Stimulated activated CD8-positive, alpha-beta memory T cell treated with anti-CD3 and anti-CD28 coated beads, Interleukin-12 subunit alpha, Interleukin-12 subunit beta, amount 100 ng/mL, for 24 hours (primary cell): ENCODE data around the gene PLXNA1.

Experiments used
- DNase-seq: peaks from one replicate; pipeline ENCODE4 v3.0.0-alpha.2; 2020; ENCODE audit errors: extremely low read depth

PLXNA1 gene

DNA sequence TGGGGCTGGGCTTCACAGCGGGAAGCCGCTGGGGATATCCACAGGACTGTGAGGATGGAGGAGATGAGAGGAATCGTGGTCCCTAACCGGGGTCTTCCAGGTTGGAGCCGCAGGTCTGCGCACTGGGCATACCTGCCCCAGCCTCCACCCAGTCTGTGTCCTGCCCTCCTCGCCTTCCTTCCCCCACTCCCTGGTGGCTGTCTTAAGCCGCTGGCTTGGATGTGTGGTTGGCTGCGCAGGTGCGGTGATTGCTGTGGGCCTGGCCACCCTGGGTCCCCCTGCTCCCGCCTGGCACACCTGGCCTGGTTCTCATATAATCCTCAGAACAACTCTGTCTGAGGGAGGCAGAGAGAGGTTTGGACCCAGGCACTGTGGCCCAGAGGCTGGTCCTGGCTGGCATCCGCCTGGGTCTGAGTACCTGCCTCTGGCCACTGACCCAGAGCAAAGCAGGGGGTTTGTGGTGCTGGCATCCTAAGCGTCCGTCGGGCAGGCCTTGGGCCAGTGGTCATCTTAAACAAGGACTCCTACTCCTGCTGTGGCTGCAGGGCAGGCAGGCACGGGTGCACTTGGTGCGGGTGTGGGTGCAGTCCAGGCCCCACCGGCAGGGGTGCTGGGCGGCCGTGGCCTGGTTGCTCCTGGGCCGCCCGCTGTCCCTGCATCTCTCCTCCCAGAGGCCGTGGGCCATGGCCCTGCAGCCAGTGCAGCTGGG is 18.7 kb downstream of the PLXNA1 start:
- DNase-seq, result no peak

DNA sequence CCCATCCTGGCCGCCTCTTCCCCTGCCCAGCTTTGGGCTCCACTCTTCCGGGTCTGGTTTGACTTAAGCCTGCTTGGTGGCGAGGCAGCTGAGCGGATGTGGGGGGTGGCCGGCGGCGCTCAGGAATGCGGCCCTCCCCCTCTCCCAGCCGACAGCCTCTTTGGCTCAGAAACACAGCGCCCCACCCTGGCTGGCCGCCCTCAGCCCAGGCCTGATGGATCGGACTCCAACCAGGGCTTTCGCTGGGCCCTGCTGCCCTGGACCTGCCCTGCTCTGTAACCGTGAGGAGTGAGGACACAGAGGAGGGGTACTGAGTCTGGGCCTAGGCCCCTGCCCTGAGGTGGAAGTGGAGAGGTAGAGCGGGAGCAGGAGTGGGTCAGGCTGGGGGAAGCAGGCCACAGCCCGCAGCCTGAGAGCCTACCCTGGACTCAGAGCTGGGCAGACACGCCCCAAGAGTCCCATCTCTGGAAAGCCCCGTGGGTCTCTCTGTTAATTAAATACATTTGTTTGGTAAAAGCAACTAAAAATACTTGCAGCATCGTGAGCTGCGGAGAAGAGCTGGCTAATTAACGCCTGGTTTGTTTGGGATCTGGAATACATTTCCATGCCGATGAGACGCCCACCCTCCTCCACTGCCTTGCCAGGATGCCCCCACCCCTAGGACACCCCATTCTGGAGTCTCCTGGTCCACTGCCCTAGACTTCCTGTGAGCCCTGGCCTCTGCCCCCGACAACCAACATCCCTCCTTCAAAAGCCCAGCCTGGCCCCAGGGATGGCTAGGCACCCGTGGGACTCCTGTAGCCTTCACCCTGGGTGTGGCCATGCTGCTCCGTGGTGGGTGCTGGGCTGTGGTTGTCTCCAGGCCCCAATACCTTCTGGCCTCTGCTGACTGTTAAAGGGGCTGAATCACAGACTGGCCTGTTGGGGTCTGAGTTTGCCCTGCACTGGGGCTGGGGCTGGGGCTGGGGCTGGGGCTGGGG is 19.6 kb downstream of the PLXNA1 start:
- DNase-seq, result no peak

DNA sequence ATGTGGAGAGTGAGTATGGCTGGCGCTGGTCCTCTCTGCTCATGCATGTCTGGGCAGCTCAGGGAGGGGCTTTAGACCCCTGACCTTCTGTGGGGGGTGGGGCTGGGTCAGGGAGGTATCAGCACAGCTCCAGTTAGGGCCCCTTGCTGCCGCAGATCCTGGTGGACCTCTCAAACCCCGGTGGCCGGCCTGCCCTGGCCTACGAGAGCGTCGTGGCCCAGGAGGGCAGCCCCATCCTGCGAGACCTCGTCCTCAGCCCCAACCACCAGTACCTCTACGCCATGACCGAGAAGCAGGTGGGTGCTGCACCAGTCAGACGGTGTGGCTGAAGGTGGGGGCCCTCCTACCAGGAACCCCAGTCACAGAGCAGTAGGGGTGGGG is 20.2 kb downstream of the PLXNA1 start:
- DNase-seq, result no peak

DNA sequence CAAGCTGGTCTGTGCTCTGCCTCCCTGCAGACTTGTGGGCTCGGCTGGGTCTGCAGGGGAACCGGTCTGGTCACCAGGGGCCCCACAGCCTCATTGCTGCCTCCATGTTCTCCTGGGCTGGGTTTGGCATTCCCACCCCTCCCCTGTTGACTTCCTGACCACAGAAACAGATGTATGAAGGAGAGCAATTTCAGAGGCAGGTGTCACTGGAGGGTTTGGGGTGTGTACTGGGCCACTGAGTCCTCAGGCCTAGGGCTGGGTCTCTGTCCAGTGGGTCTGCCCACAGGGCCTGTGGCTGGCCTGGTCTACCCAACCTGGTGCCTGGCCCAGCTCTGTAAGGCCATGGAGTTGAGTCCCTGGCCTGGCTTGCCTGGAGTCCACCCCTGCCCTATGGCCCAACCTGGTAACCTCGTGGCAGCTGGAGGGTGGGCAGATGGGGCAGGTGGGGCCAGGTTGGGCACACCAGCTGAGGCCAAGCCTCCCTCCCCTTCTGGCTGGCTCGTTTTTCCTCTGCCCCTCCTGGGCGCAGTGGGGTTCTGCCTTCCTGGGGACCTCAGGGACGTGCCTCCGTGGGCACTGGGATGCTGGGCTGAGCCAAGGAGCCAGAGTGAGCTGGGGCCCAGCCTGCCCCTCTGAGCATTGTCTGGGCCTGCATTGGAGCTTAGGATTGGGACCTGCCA is 20.8 kb downstream of the PLXNA1 start:
- no peak for DNase-seq

DNA sequence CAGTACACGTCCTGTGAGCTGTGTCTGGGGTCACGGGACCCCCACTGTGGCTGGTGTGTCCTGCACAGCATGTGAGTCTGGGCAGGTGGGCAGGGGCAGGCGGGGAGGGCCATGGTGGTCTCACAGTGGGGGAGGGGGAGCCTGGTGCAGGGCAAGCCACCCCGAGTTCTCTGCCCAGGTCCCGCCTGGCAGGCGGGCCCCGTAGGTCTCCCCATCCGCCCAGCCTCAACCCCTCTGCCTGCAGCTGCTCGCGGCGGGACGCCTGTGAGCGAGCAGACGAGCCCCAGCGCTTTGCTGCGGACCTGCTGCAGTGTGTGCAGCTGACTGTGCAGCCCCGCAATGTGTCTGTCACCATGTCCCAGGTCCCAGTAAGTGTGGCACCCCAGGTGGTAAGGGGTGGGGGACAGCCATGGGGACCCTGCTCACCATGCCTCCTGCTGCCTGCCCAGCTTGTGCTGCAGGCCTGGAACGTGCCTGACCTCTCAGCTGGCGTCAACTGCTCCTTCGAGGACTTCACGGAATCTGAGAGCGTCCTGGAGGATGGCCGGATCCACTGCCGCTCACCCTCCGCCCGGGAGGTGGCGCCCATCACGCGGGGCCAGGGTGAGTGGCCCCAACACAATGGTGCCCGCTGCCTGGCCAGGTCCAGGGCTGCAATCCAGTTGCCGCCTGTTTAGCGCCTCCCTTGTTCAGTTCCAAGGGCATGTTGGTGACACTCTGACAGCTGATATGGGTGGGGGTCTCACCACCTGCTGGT is 21.9 kb downstream of the PLXNA1 start:
- DNase-seq, result no peak

DNA sequence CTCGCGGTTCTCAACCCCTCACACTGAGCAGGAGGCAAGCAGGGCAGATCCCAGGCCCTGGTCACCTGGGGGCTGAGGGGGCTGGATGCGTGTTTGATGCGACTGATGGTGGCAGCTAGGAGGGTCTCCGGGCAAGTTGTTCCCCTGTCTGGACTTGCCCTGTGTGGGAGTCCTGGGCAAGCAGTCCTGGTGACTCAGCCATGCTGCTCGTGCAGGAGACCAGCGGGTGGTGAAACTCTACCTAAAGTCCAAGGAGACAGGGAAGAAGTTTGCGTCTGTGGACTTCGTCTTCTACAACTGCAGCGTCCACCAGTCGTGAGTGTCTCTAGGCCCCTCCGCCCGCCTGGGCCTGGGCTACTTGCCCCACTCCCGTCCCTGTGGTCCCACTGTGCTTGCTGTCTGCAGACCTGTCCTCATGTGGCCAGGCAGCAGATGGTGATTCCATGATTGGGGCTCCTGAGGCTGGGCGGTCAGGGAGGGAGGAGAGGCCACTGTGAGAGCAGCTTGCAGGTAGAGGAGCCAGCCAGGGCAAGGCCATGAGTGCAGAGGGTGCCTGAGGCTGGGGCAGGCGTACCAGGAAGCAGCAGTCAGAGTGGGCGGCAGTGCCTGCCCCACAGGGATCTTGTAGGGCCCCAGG is 23.1 kb downstream of the PLXNA1 start:
- no peak for DNase-seq

DNA sequence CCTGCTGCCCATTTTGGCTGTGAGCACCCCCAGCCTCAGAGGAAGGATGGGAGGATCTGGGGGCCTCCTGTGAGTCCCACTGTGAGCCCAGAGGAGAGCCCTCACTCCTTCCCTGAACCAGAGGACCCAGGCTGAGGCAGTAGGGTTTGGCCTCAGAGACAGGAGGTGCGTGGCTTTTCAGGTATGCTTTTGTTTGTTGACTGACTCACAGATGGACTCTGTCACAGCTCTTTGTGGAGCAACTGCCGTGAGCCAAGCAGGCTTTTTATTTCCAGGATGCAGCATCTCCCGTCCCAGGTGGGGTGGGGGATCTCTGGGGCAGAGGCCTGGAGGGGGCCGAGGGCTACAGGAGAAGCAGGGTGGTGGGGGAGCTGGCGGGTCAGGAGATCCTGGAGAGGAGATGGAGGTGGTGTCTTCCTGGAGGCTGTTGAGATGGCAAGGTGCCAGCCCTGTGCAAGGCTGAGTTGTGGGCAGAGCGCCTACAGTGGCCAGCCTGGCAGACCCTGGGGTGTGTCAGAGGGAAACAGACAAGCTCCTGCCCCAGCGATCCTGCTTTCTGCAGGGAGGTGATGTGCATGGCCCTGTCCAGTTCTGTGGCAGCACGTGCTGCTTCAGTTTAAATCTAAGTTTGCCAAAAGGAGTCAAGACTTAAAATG is 24.0 kb downstream of the PLXNA1 start:
- no peak for DNase-seq

DNA sequence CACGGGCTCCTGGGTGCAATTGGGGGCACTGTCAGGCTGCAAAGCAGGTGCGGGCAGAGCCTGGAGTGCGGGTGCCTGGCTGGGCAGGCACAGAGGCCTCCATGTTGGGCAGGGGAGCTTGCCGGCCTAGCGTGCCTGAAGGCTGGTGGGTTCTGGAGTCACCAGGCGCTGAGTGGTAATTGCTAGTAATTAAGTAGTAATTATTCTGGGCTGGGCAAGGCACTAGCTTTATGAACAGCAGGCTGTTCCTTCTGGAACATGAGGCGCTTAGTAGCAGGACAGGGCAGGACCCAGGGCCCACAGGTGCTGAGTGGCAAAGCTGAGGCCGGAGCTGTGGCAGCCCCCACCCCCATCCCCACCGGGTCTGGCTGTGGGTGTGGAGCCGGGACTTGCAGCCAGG is 25.3 kb downstream of the PLXNA1 start:
- DNase-seq, result no peak

DNA sequence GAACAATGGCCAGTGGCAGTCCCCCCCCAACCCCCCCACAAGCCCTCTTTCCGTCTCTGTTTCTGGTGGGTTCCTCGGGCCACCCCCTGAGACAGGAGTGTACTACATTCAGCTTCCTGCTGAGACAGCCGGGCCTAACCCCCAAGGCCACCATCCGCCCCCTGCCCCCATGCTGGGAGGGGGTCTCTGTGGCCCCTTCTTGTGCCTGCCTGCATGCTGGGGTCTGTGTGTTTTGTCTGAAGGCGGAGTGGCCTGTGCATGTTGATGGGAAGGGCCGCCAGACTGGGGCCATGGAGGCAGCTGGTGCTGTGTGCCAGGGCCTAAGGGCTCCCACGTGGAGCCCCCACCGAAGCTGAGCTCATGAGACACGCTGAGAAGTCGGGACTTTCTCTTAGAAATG is 26.6 kb downstream of the PLXNA1 start:
- DNase-seq, result no peak

DNA sequence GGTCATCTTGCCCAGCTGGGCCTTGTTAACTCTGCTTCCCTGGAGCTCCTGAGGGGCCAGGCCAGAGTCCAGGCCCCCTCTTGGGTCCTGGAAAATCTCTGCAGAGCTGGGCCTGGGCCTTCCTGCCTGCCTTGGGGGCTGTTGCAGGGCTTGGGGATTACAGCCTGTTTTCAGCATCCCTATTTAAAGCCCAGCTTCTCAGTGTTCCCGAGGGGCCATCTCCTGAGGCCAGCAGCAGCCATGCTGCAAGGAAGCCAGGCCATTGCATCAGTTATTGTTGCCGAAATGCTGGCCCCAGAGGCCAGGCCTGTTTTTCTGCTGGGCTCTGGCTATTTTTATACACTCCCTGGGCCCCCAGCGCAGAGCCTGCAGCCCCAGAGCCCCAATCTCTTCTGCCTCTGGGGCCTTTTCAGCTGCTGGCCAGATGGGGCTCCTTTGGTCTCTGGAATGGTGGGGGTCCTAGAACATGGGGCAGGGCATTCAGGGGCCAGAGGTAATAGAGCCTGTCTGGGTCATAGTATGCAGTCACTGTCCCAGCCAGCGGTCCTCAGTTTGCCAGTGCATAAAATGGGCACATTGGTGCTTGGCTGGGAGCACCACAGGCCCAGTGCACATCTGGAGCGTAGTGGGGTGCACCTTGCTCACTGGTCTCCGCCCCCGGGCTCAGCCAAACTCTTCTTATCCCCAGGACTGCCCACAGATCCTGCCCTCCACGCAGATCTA is 28.5 kb downstream of the PLXNA1 start:
- DNase-seq, result no peak

DNA sequence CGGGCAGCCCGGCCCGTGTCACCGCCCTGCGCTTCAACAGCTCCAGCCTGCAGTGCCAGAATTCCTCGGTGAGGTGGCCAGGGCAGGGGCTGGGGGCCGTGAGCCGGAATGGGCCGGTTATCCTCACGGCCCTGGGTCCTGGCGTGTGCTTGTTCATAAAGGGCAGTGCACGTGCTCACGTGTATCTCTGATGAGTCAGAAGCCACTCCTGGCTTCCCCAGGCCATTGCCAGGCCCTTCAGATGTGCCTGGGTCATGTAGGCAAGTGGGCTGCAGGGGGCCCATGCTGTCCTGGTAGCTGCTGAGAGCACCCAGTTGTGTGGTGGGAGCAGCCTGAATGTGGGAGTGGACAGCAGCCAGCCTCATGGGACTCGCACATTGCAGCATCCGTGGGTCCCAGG is 29.2 kb downstream of the PLXNA1 start:
- DNase-seq, result no peak

DNA sequence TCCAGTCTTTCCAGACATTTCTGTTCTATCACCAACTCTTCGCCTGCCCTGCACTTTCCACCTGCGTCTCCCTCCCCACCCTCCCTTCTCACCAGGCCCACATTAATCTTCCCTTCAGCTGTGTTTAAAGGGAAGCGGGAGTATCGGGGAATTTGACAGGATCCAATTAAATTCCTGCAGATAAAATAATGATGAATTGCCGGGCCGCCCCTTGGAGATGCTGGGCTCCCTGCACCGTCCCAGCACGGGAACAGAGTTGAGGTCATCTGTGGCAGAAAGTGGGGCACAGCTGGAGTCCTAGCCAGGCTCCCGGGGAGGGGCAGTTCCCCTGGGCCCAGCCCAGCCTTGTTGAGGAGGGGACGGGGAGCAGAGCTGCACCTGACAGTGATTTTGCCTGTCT is 30.3 kb downstream of the PLXNA1 start:
- no peak for DNase-seq

DNA sequence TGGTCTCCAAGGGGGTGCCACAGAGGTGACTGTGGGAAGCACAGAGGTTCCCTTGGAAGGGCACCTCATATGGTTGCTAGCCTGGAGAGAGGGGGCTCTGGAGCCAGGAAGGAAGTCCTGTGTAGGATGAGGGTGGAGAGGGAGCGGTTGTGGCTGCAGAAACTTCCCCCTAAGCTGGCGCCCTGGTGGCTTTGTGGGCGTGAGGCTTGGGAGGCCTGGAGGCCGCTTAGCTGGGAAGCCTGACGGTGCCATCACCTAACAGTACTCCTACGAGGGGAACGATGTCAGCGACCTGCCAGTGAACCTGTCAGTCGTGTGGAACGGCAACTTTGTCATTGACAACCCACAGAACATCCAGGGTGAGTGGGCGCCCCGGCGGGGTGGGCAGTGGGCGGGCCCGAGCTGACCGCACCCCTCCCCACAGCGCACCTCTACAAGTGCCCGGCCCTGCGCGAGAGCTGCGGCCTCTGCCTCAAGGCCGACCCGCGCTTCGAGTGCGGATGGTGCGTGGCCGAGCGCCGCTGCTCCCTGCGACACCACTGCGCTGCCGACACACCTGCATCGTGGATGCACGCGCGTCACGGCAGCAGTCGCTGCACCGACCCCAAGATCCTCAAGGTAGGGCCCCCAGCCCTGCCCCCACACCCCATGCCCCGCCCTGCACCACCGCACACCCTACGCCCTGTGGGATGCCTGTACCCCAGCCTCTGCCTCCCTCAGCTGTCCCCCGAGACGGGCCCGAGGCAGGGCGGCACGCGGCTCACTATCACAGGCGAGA is 31.0 kb downstream of the PLXNA1 start:
- DNase-seq, result no peak

DNA sequence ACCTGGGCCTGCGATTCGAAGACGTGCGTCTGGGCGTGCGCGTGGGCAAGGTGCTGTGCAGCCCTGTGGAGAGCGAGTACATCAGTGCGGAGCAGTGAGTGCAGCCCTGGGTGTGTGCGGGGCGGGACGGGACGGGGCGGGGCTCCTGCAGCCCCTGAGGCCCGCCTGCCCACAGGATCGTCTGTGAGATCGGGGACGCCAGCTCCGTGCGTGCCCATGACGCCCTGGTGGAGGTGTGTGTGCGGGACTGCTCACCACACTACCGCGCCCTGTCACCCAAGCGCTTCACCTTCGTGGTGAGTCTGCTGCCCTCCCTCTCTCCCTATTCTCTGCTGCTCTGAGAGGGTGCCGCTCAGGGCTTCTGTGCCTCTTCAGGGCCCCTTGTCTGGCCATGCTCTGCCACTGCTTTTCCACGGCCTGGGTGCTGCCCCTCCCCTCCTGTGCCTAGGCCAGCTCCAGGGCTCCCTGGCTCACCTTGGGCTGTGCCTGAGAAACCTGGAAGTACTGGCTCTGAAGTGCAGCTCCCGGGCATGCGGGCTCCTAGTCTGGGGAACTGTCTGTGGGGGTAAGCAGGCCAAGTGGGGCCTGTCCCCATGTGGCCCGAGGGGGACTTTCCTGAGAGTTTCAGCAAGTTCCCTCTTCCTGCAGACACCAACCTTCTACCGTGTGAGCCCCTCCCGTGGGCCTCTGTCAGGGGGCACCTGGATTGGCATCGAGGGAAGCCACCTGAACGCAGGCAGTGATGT is 31.8 kb downstream of the PLXNA1 start:
- no peak for DNase-seq

DNA sequence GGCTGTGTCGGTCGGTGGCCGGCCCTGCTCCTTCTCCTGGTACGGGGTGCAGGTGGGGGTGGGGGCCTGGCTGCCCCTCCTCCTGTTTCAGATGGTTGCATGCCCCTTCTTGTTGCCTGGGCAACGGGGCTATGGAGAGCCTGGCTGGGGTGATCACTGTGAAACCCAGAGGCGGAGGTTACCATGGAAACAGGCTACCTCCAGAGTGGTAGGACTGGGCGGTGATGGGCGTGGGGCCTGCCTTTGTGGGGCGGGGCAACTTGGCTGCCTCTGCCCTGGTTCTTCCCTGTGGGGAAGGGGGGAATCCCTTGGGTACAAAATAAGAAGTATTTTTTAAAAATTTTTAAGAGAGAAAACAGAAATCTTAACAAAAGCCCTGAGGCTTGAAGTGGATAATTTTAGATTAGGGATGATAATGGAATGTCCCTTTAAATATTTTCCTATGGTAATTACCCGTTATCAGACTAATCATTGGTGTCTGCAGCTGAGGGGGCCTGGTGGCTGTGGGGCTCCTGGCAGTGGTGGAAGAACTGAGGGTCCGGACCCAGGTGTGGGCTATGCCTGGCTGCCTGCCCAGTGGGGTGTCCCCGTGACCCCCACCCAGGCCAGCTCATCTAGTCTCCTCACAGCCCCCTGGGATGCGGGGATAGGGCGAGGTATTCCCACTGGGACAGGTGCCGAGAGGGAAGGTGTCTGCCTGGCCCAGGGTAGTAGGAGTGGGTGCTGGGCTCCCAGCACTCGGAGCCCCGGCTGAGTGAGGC is 32.5 kb downstream of the PLXNA1 start:
- no peak for DNase-seq

DNA sequence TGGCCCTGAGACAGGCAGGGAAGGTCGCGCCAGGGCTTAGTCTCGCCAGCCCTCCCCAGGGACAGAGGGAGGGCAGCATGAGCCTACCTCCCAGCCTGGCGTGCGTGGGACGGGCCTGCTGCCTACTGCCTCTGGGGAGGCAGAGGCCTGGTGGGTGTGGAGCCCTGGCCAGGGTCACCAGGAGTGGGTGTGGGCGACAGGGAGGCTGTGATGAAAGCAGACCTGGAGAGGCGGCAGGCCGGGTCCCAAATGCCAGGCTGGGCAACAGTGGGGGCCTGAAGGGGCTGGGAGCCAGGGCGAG is 33.1 kb downstream of the PLXNA1 start:
- no peak for DNase-seq

DNA sequence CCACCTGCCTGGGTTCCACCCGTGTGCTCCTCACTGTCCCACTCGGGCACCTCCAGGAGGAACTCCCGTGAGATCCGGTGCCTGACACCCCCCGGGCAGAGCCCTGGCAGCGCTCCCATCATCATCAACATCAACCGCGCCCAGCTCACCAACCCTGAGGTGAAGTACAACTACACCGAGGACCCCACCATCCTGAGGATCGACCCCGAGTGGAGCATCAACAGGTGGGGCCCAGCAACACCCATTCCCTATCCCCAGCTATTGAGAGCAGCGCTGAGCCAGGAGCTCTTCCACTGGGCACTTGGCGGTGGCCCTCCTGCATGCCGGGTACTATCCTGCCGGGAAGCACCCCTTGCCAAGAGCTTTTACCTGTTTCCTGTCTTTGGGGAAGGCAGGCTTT is 33.5 kb downstream of the PLXNA1 start:
- DNase-seq, result no peak

DNA sequence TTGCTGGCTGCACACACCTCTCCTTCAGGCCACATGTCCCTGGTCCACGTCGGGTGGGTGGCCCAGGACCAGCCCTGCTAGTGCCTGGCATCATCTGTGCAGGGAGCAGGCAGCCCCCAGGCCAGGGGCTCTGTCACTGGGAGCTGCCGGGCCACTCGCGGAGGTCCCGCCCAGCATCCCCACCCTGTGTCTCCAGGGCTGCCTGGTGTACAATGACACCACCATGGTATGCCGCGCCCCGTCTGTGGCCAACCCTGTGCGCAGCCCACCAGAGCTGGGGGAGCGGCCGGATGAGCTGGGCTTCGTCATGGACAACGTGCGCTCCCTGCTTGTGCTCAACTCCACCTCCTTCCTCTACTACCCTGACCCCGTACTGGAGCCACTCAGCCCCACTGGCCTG is 34.3 kb downstream of the PLXNA1 start:
- DNase-seq, result no peak
